ENCODE data around the gene PRR29. TPM values are rescaled to one million over a fixed set of nuclear protein-coding genes. Genes with fewer than 3 reads are reported as not detected.

PRR29 gene
- polyA plus RNA-seq, 1 donor from 2014 or later, result 2.8 TPM

DNA sequence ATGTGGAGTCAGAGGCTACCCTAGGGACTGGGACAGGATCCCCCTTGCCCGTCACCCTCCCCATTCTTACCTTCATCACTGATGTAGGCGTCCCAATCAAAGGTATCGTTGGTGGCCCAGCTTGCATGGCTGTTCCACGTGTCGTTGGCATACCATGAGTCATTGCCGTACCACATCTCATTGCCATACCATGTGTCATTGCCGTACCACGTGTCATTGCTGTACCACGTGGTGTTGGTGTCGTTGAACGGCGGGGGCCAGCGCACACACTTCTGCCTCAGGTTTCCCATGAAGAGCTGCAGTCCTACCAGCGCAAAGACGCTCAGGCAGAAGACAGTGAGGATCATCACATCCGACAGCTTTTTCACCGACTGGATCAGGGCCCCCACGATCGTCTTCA lies 30.2 kb upstream of the PRR29 start:
- H3K4me3 ChIP-seq (ENCODE audit: low read length), result no peak overlapping the region
- no peak overlapping the region for H2AFZ ChIP-seq (ENCODE audit: low read depth, low read length)
- no peaks in the 10 kb centered on the region for H4K20me1 ChIP-seq (ENCODE audit: insufficient read depth)
- no peak overlapping the region for H3K4me2 ChIP-seq (ENCODE audit: low read length)
- H3K27me3 ChIP-seq (ENCODE audit: insufficient read depth, low read depth, low read length), result no peaks in the 10 kb centered on the region
- H3K9me2 ChIP-seq (ENCODE audit: insufficient read depth, low read length), result no peaks in the 10 kb centered on the region
- no peaks in the 10 kb centered on the region for H3K36me3 ChIP-seq (ENCODE audit: insufficient read depth, low read length)
- H3K9ac ChIP-seq (ENCODE audit: low read length), result no peak overlapping the region
- no peaks in the 10 kb centered on the region for H3F3A ChIP-seq (ENCODE audit: insufficient read depth, low read length, poor library complexity, severe bottlenecking)
- H3K27ac ChIP-seq (ENCODE audit: low read length), result no peak overlapping the region
- TF ChIP-seq, protein P1, sequence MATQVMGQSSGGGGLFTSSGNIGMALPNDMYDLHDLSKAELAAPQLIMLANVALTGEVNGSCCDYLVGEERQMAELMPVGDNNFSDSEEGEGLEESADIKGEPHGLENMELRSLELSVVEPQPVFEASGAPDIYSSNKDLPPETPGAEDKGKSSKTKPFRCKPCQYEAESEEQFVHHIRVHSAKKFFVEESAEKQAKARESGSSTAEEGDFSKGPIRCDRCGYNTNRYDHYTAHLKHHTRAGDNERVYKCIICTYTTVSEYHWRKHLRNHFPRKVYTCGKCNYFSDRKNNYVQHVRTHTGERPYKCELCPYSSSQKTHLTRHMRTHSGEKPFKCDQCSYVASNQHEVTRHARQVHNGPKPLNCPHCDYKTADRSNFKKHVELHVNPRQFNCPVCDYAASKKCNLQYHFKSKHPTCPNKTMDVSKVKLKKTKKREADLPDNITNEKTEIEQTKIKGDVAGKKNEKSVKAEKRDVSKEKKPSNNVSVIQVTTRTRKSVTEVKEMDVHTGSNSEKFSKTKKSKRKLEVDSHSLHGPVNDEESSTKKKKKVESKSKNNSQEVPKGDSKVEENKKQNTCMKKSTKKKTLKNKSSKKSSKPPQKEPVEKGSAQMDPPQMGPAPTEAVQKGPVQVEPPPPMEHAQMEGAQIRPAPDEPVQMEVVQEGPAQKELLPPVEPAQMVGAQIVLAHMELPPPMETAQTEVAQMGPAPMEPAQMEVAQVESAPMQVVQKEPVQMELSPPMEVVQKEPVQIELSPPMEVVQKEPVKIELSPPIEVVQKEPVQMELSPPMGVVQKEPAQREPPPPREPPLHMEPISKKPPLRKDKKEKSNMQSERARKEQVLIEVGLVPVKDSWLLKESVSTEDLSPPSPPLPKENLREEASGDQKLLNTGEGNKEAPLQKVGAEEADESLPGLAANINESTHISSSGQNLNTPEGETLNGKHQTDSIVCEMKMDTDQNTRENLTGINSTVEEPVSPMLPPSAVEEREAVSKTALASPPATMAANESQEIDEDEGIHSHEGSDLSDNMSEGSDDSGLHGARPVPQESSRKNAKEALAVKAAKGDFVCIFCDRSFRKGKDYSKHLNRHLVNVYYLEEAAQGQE (IDR thresholded peaks at IDR 0.05; ENCODE audit: borderline replicate concordance), result no peak
- TF ChIP-seq EZH2 (IDR thresholded peaks at IDR 0.05; ENCODE audit: borderline replicate concordance, insufficient read depth, low read length, poor library complexity, severe bottlenecking) (no peak), SMC3 (conservative IDR thresholded peaks at IDR 0.05; ENCODE audit: poor library complexity) (no peak), EP300 (conservative IDR thresholded peaks at IDR 0.05; ENCODE audit: poor library complexity, severe bottlenecking) (no peak), MXI1 (conservative IDR thresholded peaks at IDR 0.05; ENCODE audit: poor library complexity, severe bottlenecking) (no peak), TAF1 (IDR thresholded peaks at IDR 0.05; ENCODE audit: low read depth) (no peak), POLR2AphosphoS5 (IDR thresholded peaks at IDR 0.05) (no peak), RAD21 (conservative IDR thresholded peaks at IDR 0.05) (no peak)
- TF ChIP-seq, protein P2, sequence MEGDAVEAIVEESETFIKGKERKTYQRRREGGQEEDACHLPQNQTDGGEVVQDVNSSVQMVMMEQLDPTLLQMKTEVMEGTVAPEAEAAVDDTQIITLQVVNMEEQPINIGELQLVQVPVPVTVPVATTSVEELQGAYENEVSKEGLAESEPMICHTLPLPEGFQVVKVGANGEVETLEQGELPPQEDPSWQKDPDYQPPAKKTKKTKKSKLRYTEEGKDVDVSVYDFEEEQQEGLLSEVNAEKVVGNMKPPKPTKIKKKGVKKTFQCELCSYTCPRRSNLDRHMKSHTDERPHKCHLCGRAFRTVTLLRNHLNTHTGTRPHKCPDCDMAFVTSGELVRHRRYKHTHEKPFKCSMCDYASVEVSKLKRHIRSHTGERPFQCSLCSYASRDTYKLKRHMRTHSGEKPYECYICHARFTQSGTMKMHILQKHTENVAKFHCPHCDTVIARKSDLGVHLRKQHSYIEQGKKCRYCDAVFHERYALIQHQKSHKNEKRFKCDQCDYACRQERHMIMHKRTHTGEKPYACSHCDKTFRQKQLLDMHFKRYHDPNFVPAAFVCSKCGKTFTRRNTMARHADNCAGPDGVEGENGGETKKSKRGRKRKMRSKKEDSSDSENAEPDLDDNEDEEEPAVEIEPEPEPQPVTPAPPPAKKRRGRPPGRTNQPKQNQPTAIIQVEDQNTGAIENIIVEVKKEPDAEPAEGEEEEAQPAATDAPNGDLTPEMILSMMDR (IDR thresholded peaks at IDR 0.05; ENCODE audit: poor library complexity, severe bottlenecking), result no peak
- H3K9me3 ChIP-seq (ENCODE audit: low read length), result no peaks in the 10 kb centered on the region
- no peaks in the 10 kb centered on the region for H3K79me2 ChIP-seq (replicated peaks; ENCODE audit: insufficient read depth, low read length)

DNA sequence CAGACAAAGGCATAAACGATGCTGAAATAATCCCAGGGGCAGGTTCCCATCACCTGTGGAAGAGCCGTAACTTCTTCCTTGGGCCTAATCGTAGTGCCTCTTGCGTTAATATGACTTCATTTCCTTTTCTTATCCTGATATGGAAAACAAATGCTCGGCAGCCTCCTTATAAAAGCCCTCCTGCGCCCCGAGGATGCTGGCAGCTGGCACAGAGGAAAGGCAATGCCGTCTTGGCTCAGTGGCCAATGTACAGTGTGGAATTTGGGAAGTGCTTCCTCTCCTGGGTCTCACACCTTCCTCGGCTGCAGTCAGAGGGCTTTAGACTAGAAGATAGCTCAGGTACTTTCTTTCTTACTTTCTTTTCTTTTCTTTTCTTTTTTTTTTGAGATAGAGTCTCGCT lies 28.9 kb upstream of the PRR29 start:
- no peak overlapping the region for H3K27ac ChIP-seq (ENCODE audit: low read length)
- TF ChIP-seq POLR2AphosphoS5 (IDR thresholded peaks at IDR 0.05) (no peak), TAF1 (IDR thresholded peaks at IDR 0.05; ENCODE audit: low read depth) (no peak), SMC3 (conservative IDR thresholded peaks at IDR 0.05; ENCODE audit: poor library complexity) (no peak), EP300 (conservative IDR thresholded peaks at IDR 0.05; ENCODE audit: poor library complexity, severe bottlenecking) (no peak), EZH2 (IDR thresholded peaks at IDR 0.05; ENCODE audit: borderline replicate concordance, insufficient read depth, low read length, poor library complexity, severe bottlenecking) (no peak), RAD21 (conservative IDR thresholded peaks at IDR 0.05) (no peak)
- TF ChIP-seq, protein P1 (IDR thresholded peaks at IDR 0.05; ENCODE audit: borderline replicate concordance), result no peak
- TF ChIP-seq, protein P2 (IDR thresholded peaks at IDR 0.05; ENCODE audit: poor library complexity, severe bottlenecking), result no peak
- H3F3A ChIP-seq (ENCODE audit: insufficient read depth, low read length, poor library complexity, severe bottlenecking), result no peaks in the 10 kb centered on the region
- no peak overlapping the region for H3K4me3 ChIP-seq (ENCODE audit: low read length)
- no peak overlapping the region for H3K9ac ChIP-seq (ENCODE audit: low read length)
- H3K27me3 ChIP-seq (ENCODE audit: insufficient read depth, low read depth, low read length), result no peaks in the 10 kb centered on the region
- H3K36me3 ChIP-seq (ENCODE audit: insufficient read depth, low read length), result no peaks in the 10 kb centered on the region
- no peaks in the 10 kb centered on the region for H3K9me3 ChIP-seq (ENCODE audit: low read length)
- no peak overlapping the region for H3K4me2 ChIP-seq (ENCODE audit: low read length)
- H3K9me2 ChIP-seq (ENCODE audit: insufficient read depth, low read length), result no peaks in the 10 kb centered on the region
- H3K79me2 ChIP-seq (replicated peaks; ENCODE audit: insufficient read depth, low read length), result no peaks in the 10 kb centered on the region
- H4K20me1 ChIP-seq (ENCODE audit: insufficient read depth), result no peaks in the 10 kb centered on the region
- H2AFZ ChIP-seq (ENCODE audit: low read depth, low read length), result no peak overlapping the region
